GM12872 (cell line): ENCODE data around the gene ANKMY1.

ENCODE experiments used
- CTCF ChIP-seq: IDR thresholded peaks from 3 replicates; pipeline ENCODE4 v1.5.1; 2011; ENCODE audit warnings: low read depth, mild to moderate bottlenecking, low read length, moderate library complexity; ENCODE audit not compliant: insufficient read depth

ANKMY1 gene

DNA sequence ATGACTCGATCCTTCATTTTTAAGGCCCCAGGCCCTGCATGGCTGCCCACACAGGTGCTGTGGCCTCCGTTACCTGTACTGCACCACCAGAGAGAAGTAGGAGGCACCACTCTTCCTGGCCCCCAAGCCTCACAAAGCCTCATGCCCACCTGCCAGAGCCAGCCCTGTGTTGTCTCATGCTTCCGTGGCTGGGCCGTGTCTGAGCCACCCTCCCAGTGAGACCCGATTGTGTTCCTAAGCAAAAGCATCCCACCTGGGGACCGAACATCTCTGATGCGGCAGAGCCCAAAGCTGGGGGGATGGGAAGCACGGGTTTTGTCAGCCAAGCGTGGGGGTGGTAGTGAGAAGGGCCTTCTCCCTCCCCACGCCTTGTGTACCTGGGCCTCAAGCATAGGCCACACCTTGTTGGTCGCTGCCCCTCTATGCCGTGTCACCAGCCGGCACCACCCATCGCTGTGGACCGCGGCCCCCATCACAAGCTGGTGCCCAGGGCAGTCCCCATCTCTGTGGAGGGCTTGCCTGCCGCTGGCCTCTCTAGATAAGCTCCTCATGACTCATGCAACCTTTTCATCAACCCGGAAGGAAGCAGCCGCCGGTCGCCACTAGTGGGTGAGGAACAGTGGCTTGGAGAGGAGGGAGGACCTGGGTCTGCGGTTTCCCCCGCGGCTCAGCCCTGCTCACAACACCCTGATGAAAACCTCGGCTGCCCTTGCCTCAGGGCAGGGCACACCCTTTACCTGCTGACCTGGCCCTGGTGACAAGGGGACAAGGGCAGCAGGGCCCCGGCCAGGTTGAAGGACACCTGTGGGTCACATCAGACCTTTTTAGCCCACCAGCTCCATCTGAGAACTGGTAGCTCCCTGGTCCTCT is 7.8 kb upstream of the ANKMY1 start:
- TF ChIP-seq CTCF: no peak

DNA sequence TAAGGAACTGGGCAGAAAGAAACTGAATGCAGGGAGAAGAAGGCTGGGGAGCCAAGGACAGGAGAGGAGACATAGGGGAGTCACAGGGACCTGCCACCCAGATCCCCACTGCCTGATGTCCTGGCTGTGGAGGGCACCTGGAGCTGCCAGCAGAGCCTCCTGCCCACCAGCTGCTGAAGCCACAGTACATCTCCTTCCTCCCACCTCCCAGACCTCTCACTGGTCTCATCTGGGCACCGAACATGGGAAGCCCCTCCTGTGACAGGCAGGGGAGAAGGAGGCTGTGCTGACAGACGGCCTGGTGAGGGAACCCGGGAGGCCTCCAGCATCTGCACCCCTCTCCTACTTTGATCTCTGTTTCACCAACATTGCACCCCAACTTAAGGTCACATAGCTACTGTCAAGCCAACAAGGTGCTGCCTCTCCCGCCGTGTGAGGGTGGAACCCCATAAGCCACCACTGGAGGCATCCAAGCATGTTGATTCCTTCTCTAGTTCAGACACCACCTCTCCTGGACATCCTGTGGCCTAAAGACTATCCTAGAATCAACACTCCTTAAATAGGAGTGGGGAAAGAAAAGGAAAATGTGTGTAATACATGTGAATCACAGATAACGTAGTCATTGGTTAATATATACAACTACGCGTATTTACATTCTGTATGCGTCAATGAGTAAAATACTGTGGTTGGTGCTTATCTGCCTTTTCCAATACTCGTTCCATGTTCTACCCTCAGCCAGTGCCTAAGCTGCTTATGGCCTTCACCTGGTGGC is 7.0 kb upstream of the ANKMY1 start:
- TF ChIP-seq CTCF: peak; percentile 35; the same call in 1 of the 3 replicates

DNA sequence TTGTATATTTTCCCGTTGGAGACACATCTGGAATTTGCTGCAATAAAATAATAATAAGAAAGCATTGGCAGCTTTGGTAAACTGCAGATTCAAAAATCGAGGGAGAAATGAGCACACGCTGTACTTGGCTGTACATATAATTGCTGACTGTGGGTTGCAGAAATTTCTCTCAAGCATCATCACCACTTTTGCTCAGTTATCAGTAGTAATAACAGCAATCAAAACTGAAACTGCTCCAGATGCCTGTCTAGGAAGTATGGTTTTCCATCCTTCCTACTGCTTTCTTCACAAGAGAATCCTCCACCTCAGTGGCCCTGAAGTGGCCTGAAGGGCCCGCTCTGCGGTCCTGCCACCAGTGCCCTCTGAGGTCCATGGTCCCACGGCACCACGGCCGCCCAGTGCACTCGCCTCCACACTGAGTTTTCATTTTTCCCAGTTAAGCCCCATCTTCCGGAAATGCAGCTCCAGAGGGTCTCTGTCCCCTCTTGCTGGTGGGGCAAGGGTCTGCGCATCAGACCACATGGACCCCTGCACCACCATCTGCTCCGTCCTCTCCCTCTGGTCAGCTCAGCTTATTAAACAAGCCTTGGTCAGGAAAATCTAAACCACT is 6.3 kb upstream of the ANKMY1 start:
- no peak for TF ChIP-seq CTCF

DNA sequence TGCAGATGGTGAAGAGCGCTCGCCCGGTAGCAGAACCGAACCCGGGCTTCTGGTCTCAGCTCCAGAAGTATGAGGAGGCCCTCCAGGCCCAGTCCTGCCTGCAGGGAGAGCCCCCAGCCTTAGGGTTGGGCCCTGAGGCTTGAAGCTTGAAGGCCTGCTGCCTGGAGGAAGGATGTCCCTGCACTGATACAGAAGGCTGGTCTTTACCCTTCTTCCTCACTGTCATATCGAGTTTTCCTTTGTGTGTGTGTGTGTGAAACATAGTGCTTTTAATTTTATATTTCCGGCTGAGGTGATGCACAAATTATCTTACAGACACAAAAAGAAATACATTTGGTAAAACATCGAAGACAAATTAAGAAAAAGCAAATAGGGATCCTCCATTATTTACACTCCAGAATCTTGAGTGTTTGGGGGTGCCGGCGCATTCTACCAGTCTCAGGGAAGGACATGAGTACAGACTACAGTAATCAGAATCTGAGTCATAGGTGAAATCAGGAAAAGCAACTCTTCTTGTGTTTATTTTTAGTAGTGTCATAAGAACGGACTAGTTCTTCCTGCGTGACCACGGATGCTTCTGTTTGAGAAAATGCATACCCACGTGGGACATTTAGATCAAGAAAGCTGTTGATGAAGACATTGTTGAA is 3.7 kb upstream of the ANKMY1 start:
- no peak for TF ChIP-seq CTCF

GRCh38 chr2:240560480-240561324 is 2.9 kb upstream of the ANKMY1 start:
- peak; percentile 36; the same call in 1 of the 3 replicates for TF ChIP-seq CTCF

DNA sequence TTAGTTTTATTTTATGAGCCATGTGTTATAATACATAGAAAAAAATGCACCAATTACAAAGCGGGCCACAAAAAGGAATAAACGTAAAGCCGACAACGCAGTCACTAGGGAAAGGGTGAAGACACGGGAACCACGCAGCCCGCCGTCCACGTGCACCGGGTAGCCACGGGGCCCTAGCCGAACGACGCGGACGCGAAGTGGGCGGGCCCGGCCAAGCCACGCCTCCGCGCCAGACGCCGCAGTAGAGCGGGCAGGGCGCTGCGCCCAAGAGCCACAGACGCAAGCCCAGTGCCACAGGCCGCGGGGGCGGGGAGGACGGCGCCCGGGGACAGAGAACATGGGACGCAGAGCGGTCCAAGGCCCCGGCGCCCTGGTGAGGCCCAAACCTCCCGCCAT is 2.3 kb upstream of the ANKMY1 start, which contains the start of gene DUSP28:
Gene DUSP28 (plus strand): TSS at position 274 of the 396 bp plus-strand sequence. CDS start 328 bp downstream, outside the sequence.
- TF ChIP-seq CTCF: no peak
